HG02642 (cell line): ENCODE results near the gene TH.

ENCODE experiments used
- ATAC-seq: cut with Tn5 transposase; IDR thresholded peaks from one replicate; pipeline ENCODE4 v1.9.1; 2021; ENCODE audit warnings: mild to moderate bottlenecking; ENCODE audit not compliant: unreplicated experiment, poor library complexity

Gene TH

DNA sequence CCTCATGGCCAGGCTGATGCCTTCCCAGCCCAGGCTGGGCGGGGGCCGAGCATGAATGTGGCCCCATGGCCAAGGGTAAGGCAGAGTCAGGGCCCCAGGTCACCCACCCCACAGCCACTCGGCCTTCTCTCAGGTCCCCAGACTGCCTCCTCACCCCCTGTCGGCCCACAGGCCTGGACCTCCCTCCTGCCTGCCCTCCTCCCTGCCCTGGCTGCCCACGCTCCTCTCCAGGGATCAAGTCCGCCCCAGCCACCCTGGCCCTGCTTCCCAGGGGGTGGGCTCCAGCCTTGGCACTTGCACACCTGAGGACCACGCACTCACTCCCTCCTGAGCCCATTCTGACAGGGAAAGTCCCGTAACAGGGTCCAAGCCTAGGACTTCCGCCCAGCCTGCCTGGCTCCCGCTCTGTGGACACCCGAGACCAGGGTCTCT lies 37.8 kb upstream of the TH start:
- ATAC-seq = no peak

DNA sequence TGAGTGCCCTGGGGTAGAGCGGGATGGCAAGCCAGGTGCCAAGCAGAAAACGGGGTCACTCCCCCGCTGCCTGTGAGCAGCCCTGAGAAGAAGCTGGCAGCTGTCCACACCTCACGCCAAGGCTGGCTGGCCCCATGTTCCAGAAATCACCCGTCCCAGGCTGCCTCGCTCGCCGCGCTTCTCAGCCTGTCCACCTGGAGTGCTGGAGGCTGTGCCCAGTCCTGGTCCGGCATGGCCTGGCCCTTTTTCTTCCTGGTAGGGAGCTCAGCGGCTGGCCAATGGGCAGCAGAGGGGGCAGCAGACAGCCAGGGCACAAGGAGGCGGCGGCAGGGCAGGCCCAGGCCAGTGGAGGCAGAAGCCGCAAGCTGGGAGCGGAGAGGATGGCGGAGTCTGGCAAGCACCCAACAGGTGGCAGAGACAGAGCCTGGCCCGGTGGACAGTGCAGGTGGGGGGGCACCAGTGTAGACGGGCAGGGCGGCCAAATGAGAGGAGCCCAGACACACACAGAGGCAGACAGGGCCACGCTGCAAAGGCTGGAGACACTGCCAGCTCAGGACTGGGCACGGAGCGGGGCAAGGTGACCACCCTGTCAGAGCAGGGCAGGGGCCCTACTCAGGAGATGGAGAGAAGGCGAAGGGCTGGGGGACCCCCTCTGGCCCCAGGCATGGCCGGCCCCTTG lies 37.2 kb upstream of the TH start:
- no peak for ATAC-seq

- ATAC-seq = no peak
These were observed 36.4 kb upstream of the TH start for GRCh38 chr11:2207773-2208621.

DNA sequence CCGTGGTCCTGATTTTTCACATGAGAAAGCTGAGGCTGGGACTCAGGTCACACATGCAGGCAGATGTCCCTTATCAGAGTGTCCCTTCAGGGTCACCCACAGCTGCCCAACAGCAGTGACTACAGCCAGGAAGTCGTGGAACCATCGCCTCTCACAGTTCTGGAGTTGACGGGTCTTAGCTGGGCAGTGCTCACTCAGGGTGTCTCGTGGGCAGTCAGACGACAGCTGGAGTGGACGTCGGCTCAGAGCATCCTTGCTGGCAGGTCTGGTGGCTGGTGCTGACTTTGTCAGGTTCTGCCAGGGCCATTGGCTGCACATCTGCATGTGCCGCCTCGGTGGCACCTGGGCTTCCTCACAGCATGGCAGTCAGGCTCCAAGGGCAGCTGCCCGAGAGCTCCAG lies 35.6 kb upstream of the TH start:
- no peak for ATAC-seq

DNA sequence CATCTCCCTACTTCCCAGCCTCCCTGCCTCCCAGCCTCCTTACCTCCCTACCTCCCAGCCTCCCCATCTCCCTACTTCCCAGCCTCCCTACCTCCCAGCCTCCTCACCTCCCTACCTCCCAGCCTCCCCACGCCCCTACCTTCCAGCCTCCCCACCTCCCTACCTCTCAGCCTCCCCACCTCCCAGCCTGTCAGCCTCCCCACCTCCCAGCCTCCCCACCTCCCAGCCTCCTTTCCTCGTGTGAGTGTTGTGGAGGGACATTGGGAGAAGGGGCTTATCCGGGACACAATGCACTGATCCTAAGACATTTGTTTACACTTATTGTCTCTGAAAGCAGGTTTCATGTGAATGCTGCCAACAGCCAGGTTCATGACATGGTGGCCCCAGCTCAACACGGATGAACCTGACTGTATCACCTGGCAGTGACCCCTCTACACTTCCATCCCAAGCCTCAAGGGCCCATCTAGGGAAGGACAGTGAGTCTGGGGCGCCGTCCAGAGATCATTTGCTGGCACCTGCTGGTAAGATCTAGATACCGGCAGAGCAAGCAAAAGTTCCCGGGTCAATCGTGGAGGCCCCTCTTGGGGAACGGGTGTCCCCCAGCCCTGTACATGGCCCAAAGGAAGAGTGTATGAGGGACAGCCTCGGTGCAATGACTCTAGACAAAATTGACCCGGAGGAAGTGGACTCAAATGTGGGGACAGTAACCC lies 34.5 kb upstream of the TH start:
- no peak for ATAC-seq

DNA sequence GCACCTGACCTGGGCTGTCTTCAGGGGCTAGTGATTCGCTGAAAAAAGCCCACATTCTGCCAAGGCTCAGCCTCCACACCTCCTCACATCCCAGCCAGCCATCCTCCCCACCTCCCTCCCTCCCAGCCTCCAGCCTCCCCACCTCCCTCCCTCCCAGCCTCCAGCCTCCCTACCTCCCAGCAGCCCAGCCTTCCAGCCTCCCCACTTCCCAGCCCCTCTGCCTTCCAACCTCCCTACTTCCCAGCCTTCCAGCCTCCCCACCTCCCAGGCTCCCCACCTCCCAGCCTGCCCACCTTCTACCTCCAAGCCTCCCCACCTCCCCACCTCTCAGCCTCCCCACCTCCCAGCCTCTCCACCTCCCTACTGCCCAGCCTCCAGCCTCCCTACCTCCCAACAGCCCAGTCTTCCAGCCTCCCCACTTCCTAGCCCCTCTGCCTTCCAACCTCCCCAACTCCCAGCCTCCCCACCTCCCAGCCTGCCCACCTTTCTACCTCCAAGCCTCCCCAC lies 33.7 kb upstream of the TH start:
- no peak for ATAC-seq

GRCh38 chr11:2204361-2205213 lies 33.0 kb upstream of the TH start:
- no peak for ATAC-seq

DNA sequence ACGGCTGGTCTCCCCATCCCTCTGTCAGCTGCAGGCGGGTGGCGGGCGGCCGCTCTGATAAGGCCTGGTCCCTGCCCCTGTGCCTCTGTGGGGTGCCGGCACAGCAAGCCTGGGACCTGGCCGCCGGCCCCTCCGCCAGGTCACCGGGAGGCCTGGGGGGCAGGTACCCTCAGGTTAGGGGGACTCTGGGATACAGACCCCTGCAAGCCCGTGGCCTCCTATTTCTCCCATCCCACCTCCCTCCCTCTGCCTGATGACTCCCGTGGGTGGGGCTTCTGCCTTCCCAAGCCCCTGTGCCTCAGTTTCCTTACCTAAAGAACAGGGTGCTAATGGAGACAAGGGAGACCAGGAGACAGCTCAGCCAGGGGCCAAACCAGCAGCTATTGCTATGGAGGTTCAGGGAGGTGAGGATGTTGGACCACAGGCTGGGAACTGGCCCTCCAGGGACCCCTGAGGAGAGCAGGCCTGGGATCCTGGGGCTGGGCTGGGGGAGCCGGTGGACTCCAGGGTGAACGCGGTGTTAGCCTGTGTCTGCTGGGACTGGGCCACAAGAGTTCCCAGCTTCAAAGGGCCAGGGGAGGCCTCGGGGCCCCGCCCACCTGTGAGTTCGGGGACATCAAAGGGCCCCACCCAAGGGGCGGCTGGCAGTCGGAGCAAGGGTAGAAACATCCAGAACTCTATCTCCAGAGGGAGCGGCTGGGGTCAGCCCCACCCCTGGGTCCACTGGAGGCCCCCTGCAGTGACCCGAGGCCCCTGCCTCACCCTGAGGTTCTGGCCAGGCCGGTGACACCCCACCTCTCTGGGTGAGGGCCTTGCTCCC lies 32.0 kb upstream of the TH start:
- no peak for ATAC-seq

DNA sequence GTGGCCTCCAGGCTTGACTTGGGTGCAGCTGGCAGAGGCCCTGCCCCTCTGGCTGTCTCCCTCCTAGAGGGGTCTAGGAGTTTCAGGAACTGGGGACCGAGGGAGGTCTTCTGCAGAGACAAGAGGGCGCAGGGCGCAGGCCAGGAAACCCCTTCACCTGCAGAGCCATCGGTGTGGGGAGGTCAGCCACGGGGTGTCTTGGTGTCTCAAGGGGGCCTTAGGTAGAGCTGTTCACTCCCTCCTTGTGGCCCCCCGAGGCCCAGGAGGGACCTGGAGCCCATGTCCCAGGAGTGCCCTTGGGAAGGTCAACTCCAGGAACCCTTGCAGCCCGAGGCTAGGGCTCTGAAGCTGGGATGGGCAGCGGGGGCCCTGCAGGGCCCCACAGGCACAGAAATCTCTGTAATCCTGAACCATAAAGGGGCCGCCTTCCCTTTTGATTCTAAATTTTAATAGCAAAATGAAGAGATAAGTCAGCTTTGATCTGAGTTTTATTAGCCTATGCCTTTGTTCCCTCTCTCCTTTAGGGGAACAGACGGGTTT lies 31.4 kb upstream of the TH start:
- no peak for ATAC-seq

DNA sequence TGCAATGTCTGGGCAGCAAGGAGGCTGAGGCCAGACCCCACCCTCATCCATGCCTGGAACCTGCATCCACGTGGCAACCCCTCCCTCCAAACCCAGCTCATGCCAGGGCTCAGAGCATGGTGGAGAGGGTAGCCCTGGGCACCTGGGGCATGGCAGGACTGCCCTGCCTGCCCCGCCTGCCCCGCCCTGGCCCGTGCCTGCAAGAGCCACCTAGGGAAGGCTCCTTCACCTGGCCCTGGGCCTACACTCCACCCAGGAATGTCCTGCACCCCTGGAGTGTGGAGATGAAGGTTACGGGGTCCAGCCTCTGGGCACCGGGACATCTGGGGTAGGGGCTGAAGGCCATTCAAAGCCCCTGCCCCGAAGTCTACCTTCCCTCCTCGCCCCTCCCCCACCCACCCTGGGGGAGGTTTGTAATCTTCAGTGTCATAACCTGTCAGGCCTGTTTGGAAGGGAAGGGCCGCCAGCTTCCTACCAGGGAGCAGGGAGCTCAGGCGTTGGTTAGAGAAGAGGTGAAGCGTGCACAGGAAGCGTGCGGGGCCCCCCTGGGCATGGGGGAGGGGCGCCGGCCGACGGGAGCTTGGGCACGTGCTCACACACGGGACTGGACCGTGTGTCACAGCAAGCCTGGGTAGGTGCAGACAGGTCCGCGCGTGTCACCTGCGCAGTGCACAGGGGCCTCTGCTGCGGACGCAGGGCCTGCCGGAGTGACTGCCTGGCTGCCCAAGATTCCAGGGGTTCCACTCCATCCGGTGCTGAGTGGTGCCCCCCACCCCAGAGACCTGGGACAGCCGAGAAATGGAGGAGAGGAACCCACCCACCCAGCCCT lies 30.7 kb upstream of the TH start:
- no peak for ATAC-seq

DNA sequence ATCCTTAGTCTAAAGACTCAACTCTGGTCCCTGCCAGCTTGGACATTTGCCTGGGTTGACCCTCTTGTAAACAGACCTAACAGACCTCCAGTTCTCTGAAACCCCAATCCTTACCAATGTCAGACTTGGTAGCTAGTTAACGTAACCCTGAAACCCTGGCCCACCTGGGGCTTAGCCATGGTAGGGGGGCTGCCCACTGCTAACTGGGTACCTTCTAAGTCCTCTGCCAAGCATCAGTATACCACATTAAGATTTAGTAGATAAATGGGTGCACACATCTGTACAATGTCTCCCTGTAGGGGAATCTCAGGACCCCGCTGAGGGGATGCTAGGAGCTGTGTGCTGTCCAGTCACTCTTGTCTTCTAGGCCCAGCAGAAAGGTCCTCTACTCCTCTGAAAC lies 29.9 kb upstream of the TH start:
- ATAC-seq = no peak

GRCh38 chr11:2200957-2201519 lies 29.4 kb upstream of the TH start:
- ATAC-seq = no peak

- ATAC-seq = no peak
These were observed 28.9 kb upstream of the TH start for GRCh38 chr11:2200536-2200935.

DNA sequence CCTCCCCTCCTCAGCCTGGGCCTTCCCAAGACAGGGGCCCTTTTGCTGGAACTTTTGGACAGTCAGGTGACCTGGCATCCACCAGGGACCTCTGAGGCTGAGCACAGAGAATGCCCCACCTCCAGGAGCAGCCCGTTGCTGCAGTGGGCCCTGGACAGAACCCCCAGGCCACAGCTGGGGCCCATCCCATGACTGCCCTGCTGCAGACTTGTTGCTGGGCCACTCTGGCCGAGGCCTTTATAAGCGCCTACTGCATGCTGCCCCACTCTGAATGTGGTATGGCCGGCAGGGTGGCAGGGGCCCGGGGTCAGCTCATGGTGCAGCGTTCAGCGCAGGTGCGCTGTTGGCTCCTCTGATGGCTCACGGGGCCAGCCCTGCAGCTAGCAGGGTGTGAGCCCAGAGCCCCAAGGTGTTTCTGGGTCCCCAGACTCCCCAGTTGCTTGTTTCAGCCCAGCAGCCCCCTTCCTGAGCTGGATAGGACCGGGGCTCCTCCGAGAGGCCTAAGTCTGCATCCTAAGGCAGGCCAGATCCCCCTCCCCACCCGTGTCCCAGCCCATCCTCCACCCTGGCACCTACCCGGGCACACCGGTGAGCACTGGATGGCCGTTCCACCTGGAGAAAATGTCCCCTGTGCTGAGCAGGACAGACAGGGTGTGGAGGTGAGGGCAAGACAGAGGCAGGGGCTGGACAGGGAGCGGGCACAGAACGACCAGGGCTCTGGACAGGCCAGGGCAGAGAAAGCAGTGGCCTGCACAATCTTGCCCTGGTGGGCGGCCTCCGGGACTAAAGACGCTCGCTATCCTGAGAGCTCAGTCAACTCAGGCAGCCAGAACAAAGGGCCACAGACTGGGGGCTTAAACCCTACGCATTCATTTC lies 28.1 kb upstream of the TH start:
- ATAC-seq = no peak

DNA sequence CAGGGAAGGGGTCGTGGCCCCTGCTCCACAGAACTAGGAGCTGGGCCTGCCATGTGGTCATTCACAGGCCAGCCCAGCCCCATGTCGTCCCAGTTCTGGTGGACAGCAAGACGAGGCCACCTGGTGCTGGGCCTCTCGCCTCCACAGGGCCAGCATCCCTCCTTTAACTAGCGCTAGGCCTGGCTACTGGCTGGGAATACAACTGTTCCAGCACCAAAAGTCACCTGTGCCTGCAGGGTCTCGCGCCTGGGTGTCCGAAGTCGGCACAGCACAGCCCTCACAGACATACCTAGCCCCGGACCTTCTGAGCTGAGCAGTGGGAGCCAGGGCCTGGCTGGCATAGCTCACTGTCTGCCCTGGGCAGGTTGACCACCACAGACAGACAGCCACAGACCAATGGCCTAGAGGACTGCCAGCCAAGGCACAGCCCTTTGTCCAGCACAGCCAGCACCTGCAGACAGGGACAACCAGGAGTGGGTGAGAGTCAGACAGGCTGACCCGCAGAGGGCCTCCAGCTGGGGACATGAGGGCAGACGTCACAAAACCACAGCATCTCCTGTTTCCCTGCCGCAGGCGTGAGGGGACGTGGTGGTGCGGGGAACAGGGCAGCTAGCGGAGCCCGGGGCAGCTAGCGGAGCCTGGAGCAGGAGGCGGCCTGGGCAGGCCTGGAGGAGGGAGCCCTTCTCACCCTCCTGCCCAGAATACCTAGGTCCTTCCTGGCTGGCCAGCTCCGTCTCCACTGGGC lies 27.2 kb upstream of the TH start:
- no peak for ATAC-seq

DNA sequence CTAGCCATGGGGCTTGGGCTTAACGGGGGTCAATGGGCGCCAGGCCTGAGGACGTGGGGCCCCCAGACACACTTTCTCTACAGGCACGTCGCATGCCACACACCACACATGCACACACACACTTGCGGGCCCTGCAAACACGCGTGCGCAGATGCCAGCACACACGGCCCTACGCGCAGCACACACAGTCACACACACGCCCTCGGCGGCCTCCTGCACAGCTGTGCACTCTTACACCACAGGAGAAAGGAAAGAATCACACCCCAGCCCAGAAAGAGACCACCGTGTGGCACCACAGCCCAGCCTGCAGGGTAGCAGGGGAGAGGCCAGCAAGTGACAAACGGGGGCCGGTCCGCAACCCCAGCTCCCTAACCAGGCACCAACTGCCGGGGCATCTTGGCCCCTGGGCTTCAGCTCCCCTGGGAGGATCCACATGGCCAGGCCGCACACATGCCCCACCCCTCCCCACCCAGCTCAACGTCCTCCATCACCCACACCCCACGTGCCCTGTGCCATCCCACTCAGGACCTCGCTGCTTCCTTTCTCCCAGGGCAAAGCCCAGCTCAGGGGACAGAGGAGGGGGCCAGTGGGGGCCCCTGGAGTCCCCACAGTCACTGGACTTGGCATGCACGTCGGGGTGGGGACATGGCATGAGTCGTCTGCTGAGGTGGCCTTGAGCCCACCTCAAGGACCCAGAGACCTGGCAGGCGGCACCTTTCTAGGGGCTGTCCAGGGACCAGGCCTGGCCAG lies 26.3 kb upstream of the TH start:
- no peak for ATAC-seq
